Stromal cell of bone marrow (primary cell): Measurements from ENCODE around the gene ARHGAP18.

ENCODE experiments used
- DNase-seq: peaks from one replicate; pipeline ENCODE4 v3.0.0-alpha.2; 2012; ENCODE audit warnings: low read depth

Gene ARHGAP18

DNA sequence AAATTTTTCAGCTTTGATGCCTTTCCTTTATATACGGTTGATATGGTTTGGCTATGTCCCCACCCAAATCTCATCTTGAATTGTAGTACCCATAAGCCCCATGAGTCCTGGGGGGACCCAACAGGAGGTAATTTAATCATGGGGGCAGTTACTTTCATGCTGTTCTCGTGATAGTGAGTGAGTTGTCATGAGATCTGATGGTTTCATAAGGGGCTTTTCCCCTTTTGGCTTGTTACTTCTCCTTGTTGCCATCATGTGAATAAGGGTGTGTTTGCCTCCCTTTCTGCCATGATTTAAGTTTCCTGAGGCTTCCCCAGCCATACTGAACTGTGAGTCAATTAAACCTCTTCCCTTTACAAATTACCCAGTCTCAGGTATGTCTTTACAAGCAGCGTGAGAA is 66.8 kb downstream of the ARHGAP18 start:
- no peak for DNase-seq

GRCh38 chr6:129642322-129642721 is 67.7 kb downstream of the ARHGAP18 start:
- no peak for DNase-seq

GRCh38 chr6:129641344-129641743 is 68.6 kb downstream of the ARHGAP18 start:
- DNase-seq: no peak

DNA sequence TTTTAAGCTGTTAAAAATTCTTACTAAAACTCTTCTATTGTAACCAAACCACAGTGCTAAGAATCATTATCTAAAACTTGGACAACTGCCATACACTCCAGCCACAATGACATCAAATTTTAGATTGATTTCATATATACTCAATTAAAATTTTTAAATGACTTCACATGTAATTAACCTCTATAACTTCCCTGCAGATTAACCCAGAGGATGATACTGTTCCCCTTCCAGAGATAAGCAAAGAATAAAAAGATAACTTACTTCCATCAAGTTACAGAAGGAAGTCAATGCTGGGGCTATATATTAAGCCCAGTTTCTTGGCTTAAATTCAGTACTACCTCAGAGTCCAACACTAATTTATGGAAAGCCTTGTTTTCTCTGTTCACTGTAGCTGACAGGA is 71.3 kb downstream of the ARHGAP18 start:
- DNase-seq: no peak

- no peak for DNase-seq
Observed at GRCh38 chr6:129638055-129638684, 71.8 kb downstream of the ARHGAP18 start.

DNA sequence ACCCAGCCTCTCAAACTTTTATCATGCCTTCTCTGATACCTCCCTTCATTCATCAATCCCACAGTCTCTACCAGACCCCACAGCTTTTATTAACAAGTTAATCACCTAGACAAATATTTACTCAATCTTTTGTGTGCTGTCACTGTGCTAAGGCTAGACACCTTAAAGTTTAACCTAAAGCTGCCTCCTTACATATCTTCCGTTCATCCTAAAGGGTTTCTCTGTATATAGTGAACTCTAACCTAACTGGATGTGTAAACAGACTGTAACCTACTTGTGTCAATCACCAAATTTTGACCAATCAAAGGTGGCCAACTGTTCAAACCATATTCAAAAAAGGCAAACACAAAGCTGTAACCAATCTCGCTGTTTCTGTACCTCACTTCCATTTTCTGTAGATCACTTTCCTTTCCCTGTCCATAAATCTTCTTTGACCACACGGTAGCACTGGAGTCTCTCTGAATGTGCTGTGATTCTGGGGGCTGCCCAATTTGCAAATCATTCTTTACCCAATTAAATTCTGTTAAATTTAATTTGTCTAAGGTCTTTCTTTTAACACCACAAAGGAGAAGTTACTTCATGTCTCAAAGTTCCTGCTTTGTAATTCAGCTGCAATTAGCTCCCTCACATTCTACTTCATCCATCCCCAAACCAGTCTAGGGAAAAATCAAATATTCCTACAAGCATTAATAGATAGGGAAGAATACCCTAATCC is 72.5 kb downstream of the ARHGAP18 start:
- DNase-seq: no peak

DNA sequence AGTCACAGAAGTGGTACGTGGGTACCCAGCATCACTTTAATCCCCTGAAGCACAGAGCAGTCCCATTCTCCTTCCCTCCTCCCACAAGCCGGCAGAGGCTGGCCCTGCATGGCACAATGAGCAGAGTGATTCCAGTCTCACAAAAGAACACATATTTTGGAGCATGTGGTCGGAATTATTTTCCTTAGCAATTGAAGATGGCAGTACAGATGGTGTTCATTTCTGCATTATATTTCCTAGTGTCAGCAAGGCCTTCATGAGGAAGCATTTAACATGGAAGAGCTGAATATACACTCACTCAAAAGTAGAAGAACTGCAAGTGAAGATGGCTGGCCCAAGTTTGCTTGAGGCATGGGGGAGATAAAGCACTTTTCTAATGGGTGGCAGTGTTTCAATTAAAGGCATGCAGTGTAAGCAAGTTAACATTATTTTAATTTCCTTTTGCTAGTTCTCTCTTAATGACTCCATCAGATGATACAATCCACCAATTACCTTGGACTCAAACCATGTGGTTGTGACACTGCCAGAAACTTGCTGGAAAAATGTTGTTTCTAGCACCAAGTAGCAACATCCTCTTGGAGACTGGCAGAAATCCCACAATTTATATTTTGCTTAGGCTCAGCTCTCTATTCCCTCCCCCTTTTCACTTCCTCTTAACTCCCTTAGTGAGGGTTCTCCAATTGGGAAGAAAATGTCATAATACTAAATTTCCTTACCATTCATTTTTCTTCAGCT is 74.4 kb downstream of the ARHGAP18 start:
- peak; percentile 76 for DNase-seq

- no peak for DNase-seq
Observed at GRCh38 chr6:129634411-129635230, 75.4 kb downstream of the ARHGAP18 start.

- DNase-seq: no peak
Observed at GRCh38 chr6:129633529-129633928, 76.4 kb downstream of the ARHGAP18 start.

- DNase-seq: no peak
Observed at GRCh38 chr6:129632172-129632613, 77.8 kb downstream of the ARHGAP18 start.

- no peak for DNase-seq
Observed at GRCh38 chr6:129631070-129631469, 78.9 kb downstream of the ARHGAP18 start.

- DNase-seq: no peak
Observed at GRCh38 chr6:129630596-129630995, 79.4 kb downstream of the ARHGAP18 start.

DNA sequence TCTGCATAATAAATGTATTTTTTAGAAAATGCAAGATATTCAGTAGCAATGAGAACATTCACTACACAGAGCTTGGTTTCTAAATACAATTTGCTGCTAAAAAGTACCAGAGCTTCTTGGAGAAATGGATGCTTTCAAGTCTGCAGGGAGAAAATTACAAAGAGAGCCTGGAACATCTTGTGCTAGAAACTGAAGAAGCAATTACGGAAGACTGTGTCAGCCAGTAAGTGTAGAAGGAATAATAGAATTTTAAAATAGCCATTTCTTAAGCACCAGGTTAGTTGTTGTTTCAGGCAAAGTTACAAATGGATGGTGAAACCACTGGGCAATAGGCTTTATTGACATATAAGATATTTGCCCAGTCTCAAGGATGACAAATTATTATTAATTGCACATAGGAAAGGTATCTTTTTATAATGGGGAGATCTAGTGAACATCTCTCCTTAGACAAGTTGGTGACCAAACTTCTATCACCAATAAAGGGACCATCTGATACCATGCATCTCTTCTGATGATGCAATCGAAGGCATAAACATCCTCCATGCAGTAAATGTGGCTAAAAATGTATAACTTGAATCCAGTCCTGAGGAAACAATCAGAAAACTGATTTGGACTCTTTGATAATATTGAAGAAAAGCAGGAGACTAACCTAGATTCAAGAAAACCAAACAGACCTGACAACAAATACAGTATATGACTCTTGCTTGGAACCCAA is 81.7 kb downstream of the ARHGAP18 start:
- DNase-seq: no peak

GRCh38 chr6:129624488-129624887 is 85.5 kb downstream of the ARHGAP18 start:
- no peak for DNase-seq

GRCh38 chr6:129623008-129623732 is 86.8 kb downstream of the ARHGAP18 start:
- no peak for DNase-seq

DNA sequence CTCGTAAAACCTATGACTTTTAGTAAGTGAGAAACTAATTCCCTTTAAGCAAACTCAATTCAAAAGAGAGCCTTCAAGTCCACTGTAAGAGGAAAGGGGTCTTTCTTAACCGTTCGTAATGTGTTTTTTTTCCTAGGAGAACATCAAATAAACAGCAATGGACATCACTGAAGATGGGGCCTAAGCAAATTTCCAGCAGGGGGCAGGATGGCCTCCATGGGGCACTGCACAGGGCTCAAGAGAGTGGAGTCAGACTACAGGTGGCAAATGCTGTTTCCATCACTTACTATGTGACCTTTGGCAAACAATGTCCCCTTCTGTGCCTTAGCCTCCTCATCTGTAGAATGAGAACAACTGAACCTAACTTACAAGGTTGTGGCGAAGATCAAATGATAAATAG is 88.7 kb downstream of the ARHGAP18 start:
- no peak for DNase-seq

- no peak for DNase-seq
Observed at GRCh38 chr6:129620234-129620610, 89.8 kb downstream of the ARHGAP18 start.

GRCh38 chr6:129619579-129620233 is 90.3 kb downstream of the ARHGAP18 start:
- no peak for DNase-seq

DNA sequence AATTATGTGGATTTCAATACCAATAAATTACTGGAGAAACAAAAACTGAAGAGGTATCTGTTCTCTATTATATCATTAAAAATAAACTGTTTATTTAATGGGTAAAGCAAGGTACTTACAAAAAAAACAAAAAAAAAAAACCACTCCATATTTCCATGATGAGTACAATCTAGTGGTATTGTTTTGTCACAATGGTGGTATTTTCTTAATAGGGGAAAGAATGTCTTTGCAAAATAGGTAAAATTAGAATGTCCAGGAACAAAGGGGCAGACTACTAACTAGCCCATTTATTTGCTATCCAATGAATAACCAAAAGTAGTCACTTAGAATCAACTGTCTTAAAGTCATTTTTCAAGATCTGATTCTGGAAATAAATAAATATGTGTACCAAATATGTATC is 92.0 kb downstream of the ARHGAP18 start:
- no peak for DNase-seq

GRCh38 chr6:129615496-129615895 is 94.5 kb downstream of the ARHGAP18 start:
- DNase-seq: no peak
